SK-N-SH (cell line): ENCODE measurements around the gene OPA3.

Experiments
- CTCF ChIP-seq: fragments of 200-600 bp; sonication (generic); IDR thresholded peaks from 2 replicates; pipeline ENCODE4 v1.6.1; 2017; ENCODE audit warnings: antibody characterized with exemption, mild to moderate bottlenecking, moderate library complexity
- EZH2phosphoT487 ChIP-seq: fragments of 200-600 bp; sonication (generic); IDR thresholded peaks from 2 replicates; pipeline ENCODE4 v1.6.1; 2017; ENCODE audit warnings: low read depth, mixed run types, mild to moderate bottlenecking, antibody characterized with exemption, moderate library complexity, borderline replicate concordance
- NRF1 ChIP-seq: IDR thresholded peaks from 2 replicates; pipeline ENCODE4 v1.6.1; 2012; ENCODE audit warnings: low read depth, mild to moderate bottlenecking, low read length
- POLR2AphosphoS5 ChIP-seq: IDR thresholded peaks from 2 replicates; pipeline ENCODE4 v1.6.1; 2012; ENCODE audit warnings: low read depth, low read length

GRCh38 chr19:45494261-45494916, 90.2 kb downstream of the OPA3 start:
- TF ChIP-seq CTCF (no peak), EZH2phosphoT487 (no peak), NRF1 (no peak), POLR2AphosphoS5 (no peak)
